WTC11 (cell line): Measurements from ENCODE around the gene UEVLD.

Experiments
- ATF1 ChIP-seq: sonication (generic); formaldehyde crosslinking; IDR thresholded peaks from 2 replicates; pipeline ENCODE4 v1.8.1; 2023; ENCODE audit warnings: mild to moderate bottlenecking, moderate library complexity, missing genetic modification reagents
- ELF4 ChIP-seq: sonication (generic); formaldehyde crosslinking; IDR thresholded peaks from 2 replicates; pipeline ENCODE4 v1.8.1; 2022; ENCODE audit warnings: low read depth, mild to moderate bottlenecking, moderate library complexity, missing genetic modification reagents
- ESRRA ChIP-seq: sonication (generic); formaldehyde crosslinking; IDR thresholded peaks from 2 replicates; pipeline ENCODE4 v1.8.1; 2022; ENCODE audit warnings: mild to moderate bottlenecking, missing genetic modification reagents, borderline replicate concordance
- KAT7 ChIP-seq: sonication (generic); formaldehyde crosslinking; IDR thresholded peaks from 2 replicates; pipeline ENCODE4 v1.8.1; 2023; ENCODE audit warnings: missing genetic modification reagents, mild to moderate bottlenecking, borderline replicate concordance
- NFE2L1 ChIP-seq: sonication (generic); formaldehyde crosslinking; IDR thresholded peaks from 2 replicates; pipeline ENCODE4 v1.8.1; 2023; ENCODE audit warnings: missing genetic modification reagents
- NR2C2 ChIP-seq: sonication (generic); formaldehyde crosslinking; IDR thresholded peaks from 2 replicates; pipeline ENCODE4 v1.8.0; 2022; ENCODE audit warnings: mild to moderate bottlenecking, missing genetic modification reagents
- NR3C1 ChIP-seq: sonication (generic); formaldehyde crosslinking; conservative IDR thresholded peaks from 2 replicates; pipeline ENCODE4 v1.8.1; 2023; ENCODE audit warnings: low read depth, mild to moderate bottlenecking, missing genetic modification reagents
- ZNF121 ChIP-seq: sonication (generic); formaldehyde crosslinking; IDR thresholded peaks from 2 replicates; pipeline ENCODE4 v1.8.0; 2023; ENCODE audit warnings: missing genetic modification reagents
- TF ChIP-seq, protein P1 (sequence below): sonication (generic); formaldehyde crosslinking; IDR thresholded peaks from 2 replicates; pipeline ENCODE4 v1.8.1; 2023; ENCODE audit warnings: mild to moderate bottlenecking, missing genetic modification reagents, moderate library complexity
- TF ChIP-seq, protein P2 (sequence below): sonication (generic); formaldehyde crosslinking; IDR thresholded peaks from 2 replicates; pipeline ENCODE4 v1.8.0; 2022; ENCODE audit warnings: mild to moderate bottlenecking, missing genetic modification reagents
- TF ChIP-seq, protein P3 (sequence below): fragments of 200-600 bp; IDR thresholded peaks from 2 replicates; pipeline ENCODE4 v1.8.0; 2022; ENCODE audit warnings: antibody characterized with exemption
- TF ChIP-seq, protein P4 (sequence below): sonication (generic); formaldehyde crosslinking; IDR thresholded peaks from 2 replicates; pipeline ENCODE4 v1.8.0; 2022; ENCODE audit warnings: mild to moderate bottlenecking, missing genetic modification reagents
- TF ChIP-seq, protein P5 (sequence below): sonication (generic); formaldehyde crosslinking; IDR thresholded peaks from 2 replicates; pipeline ENCODE4 v1.8.0; 2023; ENCODE audit warnings: mild to moderate bottlenecking, missing genetic modification reagents

DNA sequence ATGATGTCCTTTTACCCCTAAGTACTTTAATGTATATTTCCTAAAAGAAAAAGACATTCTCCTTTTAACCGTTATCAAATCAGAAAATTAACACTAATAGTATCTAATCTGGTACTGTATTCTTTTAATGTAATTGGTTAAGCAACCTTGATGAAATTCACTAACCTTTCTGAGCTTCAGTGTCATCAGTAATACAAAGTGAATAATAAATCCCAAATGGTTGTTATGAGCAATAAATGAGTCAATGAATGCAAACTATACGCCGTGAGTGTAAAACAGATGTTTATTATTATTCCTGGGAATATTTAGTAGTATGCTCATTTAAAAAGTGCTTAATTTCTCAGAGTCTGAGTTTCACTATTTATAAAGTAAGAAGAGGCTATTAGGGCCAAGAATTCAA, 21.5 kb downstream of the UEVLD start:
- TF ChIP-seq, protein P1, sequence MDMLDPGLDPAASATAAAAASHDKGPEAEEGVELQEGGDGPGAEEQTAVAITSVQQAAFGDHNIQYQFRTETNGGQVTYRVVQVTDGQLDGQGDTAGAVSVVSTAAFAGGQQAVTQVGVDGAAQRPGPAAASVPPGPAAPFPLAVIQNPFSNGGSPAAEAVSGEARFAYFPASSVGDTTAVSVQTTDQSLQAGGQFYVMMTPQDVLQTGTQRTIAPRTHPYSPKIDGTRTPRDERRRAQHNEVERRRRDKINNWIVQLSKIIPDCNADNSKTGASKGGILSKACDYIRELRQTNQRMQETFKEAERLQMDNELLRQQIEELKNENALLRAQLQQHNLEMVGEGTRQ (CRISPR knock-in tag): no peak
- TF ChIP-seq, protein P2, sequence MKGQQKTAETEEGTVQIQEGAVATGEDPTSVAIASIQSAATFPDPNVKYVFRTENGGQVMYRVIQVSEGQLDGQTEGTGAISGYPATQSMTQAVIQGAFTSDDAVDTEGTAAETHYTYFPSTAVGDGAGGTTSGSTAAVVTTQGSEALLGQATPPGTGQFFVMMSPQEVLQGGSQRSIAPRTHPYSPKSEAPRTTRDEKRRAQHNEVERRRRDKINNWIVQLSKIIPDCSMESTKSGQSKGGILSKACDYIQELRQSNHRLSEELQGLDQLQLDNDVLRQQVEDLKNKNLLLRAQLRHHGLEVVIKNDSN: no peak
- TF ChIP-seq NR2C2 (CRISPR knock-in tag) (no peak), ZNF121 (CRISPR knock-in tag) (no peak), NFE2L1 (CRISPR knock-in tag) (no peak), ESRRA (CRISPR knock-in tag) (no peak), NR3C1 (CRISPR knock-in tag) (no peak), KAT7 (no peak), ELF4 (CRISPR knock-in tag) (no peak), ATF1 (CRISPR knock-in tag) (no peak)
- TF ChIP-seq, protein P3, sequence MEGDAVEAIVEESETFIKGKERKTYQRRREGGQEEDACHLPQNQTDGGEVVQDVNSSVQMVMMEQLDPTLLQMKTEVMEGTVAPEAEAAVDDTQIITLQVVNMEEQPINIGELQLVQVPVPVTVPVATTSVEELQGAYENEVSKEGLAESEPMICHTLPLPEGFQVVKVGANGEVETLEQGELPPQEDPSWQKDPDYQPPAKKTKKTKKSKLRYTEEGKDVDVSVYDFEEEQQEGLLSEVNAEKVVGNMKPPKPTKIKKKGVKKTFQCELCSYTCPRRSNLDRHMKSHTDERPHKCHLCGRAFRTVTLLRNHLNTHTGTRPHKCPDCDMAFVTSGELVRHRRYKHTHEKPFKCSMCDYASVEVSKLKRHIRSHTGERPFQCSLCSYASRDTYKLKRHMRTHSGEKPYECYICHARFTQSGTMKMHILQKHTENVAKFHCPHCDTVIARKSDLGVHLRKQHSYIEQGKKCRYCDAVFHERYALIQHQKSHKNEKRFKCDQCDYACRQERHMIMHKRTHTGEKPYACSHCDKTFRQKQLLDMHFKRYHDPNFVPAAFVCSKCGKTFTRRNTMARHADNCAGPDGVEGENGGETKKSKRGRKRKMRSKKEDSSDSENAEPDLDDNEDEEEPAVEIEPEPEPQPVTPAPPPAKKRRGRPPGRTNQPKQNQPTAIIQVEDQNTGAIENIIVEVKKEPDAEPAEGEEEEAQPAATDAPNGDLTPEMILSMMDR: no peak
- TF ChIP-seq, protein P4, sequence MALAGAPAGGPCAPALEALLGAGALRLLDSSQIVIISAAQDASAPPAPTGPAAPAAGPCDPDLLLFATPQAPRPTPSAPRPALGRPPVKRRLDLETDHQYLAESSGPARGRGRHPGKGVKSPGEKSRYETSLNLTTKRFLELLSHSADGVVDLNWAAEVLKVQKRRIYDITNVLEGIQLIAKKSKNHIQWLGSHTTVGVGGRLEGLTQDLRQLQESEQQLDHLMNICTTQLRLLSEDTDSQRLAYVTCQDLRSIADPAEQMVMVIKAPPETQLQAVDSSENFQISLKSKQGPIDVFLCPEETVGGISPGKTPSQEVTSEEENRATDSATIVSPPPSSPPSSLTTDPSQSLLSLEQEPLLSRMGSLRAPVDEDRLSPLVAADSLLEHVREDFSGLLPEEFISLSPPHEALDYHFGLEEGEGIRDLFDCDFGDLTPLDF (CRISPR knock-in tag): no peak
- TF ChIP-seq, protein P5, sequence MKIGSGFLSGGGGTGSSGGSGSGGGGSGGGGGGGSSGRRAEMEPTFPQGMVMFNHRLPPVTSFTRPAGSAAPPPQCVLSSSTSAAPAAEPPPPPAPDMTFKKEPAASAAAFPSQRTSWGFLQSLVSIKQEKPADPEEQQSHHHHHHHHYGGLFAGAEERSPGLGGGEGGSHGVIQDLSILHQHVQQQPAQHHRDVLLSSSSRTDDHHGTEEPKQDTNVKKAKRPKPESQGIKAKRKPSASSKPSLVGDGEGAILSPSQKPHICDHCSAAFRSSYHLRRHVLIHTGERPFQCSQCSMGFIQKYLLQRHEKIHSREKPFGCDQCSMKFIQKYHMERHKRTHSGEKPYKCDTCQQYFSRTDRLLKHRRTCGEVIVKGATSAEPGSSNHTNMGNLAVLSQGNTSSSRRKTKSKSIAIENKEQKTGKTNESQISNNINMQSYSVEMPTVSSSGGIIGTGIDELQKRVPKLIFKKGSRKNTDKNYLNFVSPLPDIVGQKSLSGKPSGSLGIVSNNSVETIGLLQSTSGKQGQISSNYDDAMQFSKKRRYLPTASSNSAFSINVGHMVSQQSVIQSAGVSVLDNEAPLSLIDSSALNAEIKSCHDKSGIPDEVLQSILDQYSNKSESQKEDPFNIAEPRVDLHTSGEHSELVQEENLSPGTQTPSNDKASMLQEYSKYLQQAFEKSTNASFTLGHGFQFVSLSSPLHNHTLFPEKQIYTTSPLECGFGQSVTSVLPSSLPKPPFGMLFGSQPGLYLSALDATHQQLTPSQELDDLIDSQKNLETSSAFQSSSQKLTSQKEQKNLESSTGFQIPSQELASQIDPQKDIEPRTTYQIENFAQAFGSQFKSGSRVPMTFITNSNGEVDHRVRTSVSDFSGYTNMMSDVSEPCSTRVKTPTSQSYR (CRISPR knock-in tag): no peak
